ENCODE measurements around the gene LRRC4C. TPM values are rescaled to one million over a fixed set of nuclear protein-coding genes. Genes with fewer than 3 reads are reported as not detected.
"Not testable (repeated sequence)": the region's sequence is repeated elsewhere in the genome, so short reads cannot be mapped to it uniquely, and the experiment has no call there.

LRRC4C gene
- total and polyA plus RNA-seq, 2 donors (not counting 3 experiments of a cell fraction or from before 2014, with no cell fraction given) = not detected

DNA sequence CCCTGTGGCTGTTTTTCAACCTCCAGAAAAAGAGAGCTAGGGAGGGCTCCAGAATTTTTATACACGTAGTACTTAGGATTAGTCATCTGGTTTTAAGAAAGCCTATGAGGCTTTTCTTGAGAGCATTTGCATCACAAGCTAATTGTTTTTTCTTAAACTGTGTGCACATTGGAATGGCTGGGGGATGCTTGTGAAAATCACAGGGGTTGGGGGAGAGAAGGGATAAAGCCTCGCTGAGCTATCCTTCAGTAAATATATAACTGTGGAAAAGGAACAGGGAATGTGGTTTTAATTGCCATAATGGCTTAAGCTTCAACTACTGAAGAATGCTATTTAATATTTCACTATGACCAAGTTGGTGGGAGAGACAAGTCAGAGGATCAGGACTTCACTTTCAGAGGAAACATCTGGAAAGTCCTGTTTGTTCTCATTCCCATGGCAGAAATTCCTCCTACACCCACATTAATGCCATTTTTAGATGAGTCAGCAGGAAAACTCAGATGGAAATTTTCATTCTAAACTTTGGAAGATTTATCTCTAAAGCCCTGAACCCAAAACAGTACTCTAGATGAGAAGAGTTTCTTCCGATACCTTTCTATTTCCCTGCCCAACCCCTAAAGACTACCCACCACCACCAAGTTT lies 591.3 kb downstream of the LRRC4C start:
- H3K4me3 ChIP-seq (replicated peaks in 1 of 3; ENCODE audit: insufficient read depth in 1 of 3, low read depth in 1 of 3, low read length in 3 of 3) = no peak overlapping the region
- TF ChIP-seq EZH2 (IDR thresholded peaks at IDR 0.05; ENCODE audit: borderline replicate concordance, low read depth, low read length, severe bottlenecking) (no peak), POLR2A (IDR thresholded peaks at IDR 0.05; ENCODE audit: low read depth, low read length) (no peak), GATA2 (IDR thresholded peaks at IDR 0.05; ENCODE audit: insufficient read depth, insufficient read length, low read depth, low read length) (no peak), JUN (IDR thresholded peaks at IDR 0.05; ENCODE audit: borderline replicate concordance, insufficient read depth, insufficient read length, low read depth) (no peak), POLR2AphosphoS5 (IDR thresholded peaks at IDR 0.05; ENCODE audit: insufficient read depth, low read depth, low read length) (no peak), MYC (IDR thresholded peaks at IDR 0.05; ENCODE audit: low read depth, low read length) (no peak), FOS (IDR thresholded peaks at IDR 0.05; ENCODE audit: borderline replicate concordance, insufficient read depth, low read length) (no peak), MAX (IDR thresholded peaks at IDR 0.05; ENCODE audit: insufficient read depth, insufficient read length) (no peak)
- TF ChIP-seq, protein P1, sequence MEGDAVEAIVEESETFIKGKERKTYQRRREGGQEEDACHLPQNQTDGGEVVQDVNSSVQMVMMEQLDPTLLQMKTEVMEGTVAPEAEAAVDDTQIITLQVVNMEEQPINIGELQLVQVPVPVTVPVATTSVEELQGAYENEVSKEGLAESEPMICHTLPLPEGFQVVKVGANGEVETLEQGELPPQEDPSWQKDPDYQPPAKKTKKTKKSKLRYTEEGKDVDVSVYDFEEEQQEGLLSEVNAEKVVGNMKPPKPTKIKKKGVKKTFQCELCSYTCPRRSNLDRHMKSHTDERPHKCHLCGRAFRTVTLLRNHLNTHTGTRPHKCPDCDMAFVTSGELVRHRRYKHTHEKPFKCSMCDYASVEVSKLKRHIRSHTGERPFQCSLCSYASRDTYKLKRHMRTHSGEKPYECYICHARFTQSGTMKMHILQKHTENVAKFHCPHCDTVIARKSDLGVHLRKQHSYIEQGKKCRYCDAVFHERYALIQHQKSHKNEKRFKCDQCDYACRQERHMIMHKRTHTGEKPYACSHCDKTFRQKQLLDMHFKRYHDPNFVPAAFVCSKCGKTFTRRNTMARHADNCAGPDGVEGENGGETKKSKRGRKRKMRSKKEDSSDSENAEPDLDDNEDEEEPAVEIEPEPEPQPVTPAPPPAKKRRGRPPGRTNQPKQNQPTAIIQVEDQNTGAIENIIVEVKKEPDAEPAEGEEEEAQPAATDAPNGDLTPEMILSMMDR (IDR thresholded peaks at IDR 0.05; ENCODE audit: extremely low read depth in 1 of 2, insufficient read depth in 1 of 2, low read depth in 1 of 2, low read length in 2 of 2) = no peak
- no peak for FAIRE-seq
- no peak overlapping the region for H3K9ac ChIP-seq (replicated peaks; ENCODE audit: extremely low read depth, insufficient read depth, low read length)
- H3K36me3 ChIP-seq (ENCODE audit: control insufficient read depth in 2 of 2, extremely low read depth in 1 of 2, insufficient read depth in 2 of 2, low read length in 2 of 2) = no peaks in the 10 kb centered on the region
- H4K20me1 ChIP-seq (replicated peaks; ENCODE audit: control insufficient read depth, extremely low read depth, insufficient read depth, low read length) = no peaks in the 10 kb centered on the region
- H3K9me3 ChIP-seq (replicated peaks; ENCODE audit: control insufficient read depth, insufficient read depth, low read length) = no peaks in the 10 kb centered on the region
- ChIA-PET POLR2A (no interaction called here), CTCF (no interaction called here)
- H3K4me2 ChIP-seq (ENCODE audit: insufficient read depth, low read length) = no peak overlapping the region
- no peaks in the 10 kb centered on the region for H3K27me3 ChIP-seq (ENCODE audit: control insufficient read depth in 2 of 2, insufficient read depth in 2 of 2, low read length in 2 of 2)
- H3K79me2 ChIP-seq (ENCODE audit: control insufficient read depth, insufficient read depth, low read length) = no peaks in the 10 kb centered on the region
- dilution Hi-C loops (cut with MboI; ENCODE audit: extremely low pct_ligation_motif_present, low sequenced_read_pairs) (no loop called here), intact Hi-C loops (cut with micrococcal nuclease) (no loop called here)
- no TSS peak for BruUV-seq (replicated peaks)
- H2AFZ ChIP-seq (ENCODE audit: low read depth, low read length) = no peak overlapping the region
- H3K9me1 ChIP-seq (replicated peaks; ENCODE audit: control insufficient read depth, extremely low read depth, insufficient read depth, low read length) = no peaks in the 10 kb centered on the region
- no peaks in the 10 kb centered on the region for H3K4me1 ChIP-seq (ENCODE audit: control insufficient read depth, extremely low read depth, insufficient read depth, low read length)
- no peak overlapping the region for H3K27ac ChIP-seq (ENCODE audit: insufficient read depth, low read depth, low read length)
- DNase-seq (ENCODE audit: low read depth, low spot score) = no peak

DNA sequence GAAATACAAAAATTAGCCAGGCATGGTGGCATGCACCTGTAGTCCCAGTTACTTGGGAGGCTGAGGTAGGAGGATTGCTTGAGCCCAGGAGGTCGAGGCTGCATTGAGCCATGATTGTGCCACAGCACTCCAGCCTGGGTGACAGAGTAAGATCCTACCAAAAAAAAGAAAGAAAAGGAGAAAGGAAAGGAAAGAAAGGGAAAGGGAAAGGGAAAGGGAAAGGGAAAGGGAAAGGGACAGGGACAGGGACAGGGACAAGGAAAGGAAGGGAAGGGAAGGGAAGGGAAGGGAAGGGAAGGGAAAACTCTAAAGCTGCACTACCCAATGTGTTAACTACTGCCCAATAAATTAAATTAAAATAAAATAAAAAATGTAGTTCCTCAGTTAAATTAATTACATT lies 601.7 kb downstream of the LRRC4C start:
- CTCF ChIA-PET; H2AFZ ChIP-seq (ENCODE audit: low read depth, low read length); H3K27me3 ChIP-seq (ENCODE audit: control insufficient read depth in 2 of 2, insufficient read depth in 2 of 2, low read length in 2 of 2); H3K9me1 ChIP-seq (replicated peaks; ENCODE audit: control insufficient read depth, extremely low read depth, insufficient read depth, low read length); H3K36me3 ChIP-seq (ENCODE audit: control insufficient read depth in 2 of 2, extremely low read depth in 1 of 2, insufficient read depth in 2 of 2, low read length in 2 of 2); H3K4me3 ChIP-seq (replicated peaks in 1 of 3; ENCODE audit: insufficient read depth in 1 of 3, low read depth in 1 of 3, low read length in 3 of 3); H3K4me2 ChIP-seq (ENCODE audit: insufficient read depth, low read length); H3K4me1 ChIP-seq (ENCODE audit: control insufficient read depth, extremely low read depth, insufficient read depth, low read length); H3K27ac ChIP-seq (ENCODE audit: insufficient read depth, low read depth, low read length); dilution Hi-C loops (cut with MboI; ENCODE audit: extremely low pct_ligation_motif_present, low sequenced_read_pairs); H4K20me1 ChIP-seq (replicated peaks; ENCODE audit: control insufficient read depth, extremely low read depth, insufficient read depth, low read length); H3K79me2 ChIP-seq (ENCODE audit: control insufficient read depth, insufficient read depth, low read length); POLR2A ChIA-PET; BruUV-seq (replicated peaks); H3K9ac ChIP-seq (replicated peaks; ENCODE audit: extremely low read depth, insufficient read depth, low read length); intact Hi-C loops (cut with micrococcal nuclease); FAIRE-seq; DNase-seq (ENCODE audit: low read depth, low spot score); H3K9me3 ChIP-seq (replicated peaks; ENCODE audit: control insufficient read depth, insufficient read depth, low read length): not testable (repeated sequence)

Measured in endothelial cell of umbilical vein (primary cell).